Measurements from ENCODE around the gene STAG2. TPM values are rescaled to one million over a fixed set of nuclear protein-coding genes. Genes with fewer than 3 reads are reported as not detected.

STAG2 gene
- total RNA-seq, 3 donors from 2014 or later: 79.2 to 114 (median 83.2) TPM

DNA sequence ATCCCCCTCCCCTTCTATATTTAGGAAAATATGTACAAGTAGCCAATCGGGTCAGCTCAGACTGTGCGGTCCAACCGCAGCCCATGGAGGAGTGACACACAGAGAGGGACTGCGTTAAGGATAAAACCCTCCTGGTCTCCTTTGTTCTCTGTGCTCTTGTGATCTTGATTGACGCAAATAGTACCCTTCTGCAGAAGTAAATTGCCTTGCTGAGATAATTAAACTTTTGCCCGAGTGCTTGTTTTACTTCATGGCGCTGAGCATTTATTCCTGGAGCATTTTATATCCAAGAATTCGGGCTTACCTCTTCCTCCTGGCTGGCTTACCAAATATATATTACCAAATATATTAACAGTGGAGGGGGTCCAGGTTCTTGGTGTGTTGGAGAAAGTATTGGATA is 184.2 kb downstream of the STAG2 start:
- no peaks in the 10 kb centered on the region for H3K27me3 ChIP-seq
- intact Hi-C loops (cut with DNase I; ENCODE audit: low total_unique reads): no loop called here
- no peaks in the 10 kb centered on the region for H3K36me3 ChIP-seq
- H3K4me1 ChIP-seq: no peaks in the 10 kb centered on the region
- no peak overlapping the region for H3K27ac ChIP-seq
- H3K9me3 ChIP-seq: peaks cover 4 to 32% of the 10 kb centered on the region in 2 donors
- TF ChIP-seq POLR2A (IDR thresholded peaks at IDR 0.05): no peak
- TF ChIP-seq CTCF (IDR thresholded peaks at IDR 0.05): no peak
- TF ChIP-seq POLR2AphosphoS5 (IDR thresholded peaks at IDR 0.05): no peak
- DNase-seq (ENCODE audit: low spot score in 2 of 2): no peak
- no peak overlapping the region for H3K4me3 ChIP-seq

- no peak for DNase-seq (ENCODE audit: low spot score in 2 of 2)
- no peak overlapping the region for H3K27ac ChIP-seq
- H3K4me3 ChIP-seq: no peak overlapping the region
- no peaks in the 10 kb centered on the region for H3K4me1 ChIP-seq
- TF ChIP-seq POLR2A (IDR thresholded peaks at IDR 0.05): no peak
- TF ChIP-seq CTCF (IDR thresholded peaks at IDR 0.05): no peak
- no peak for TF ChIP-seq POLR2AphosphoS5 (IDR thresholded peaks at IDR 0.05)
- H3K9me3 ChIP-seq: peaks cover 5 to 15% of the 10 kb centered on the region in 2 donors
- intact Hi-C loops (cut with DNase I; ENCODE audit: low total_unique reads): no loop called here
- no peaks in the 10 kb centered on the region for H3K36me3 ChIP-seq
- no peaks in the 10 kb centered on the region for H3K27me3 ChIP-seq
These were observed 189.7 kb downstream of the STAG2 start for GRCh38 chrX:124151195-124151594.

Other genes starting within 250 kb of the STAG2 start
- 100 to 1,000 TPM in 2 of 3 donors, 10 to 100 TPM in 1; 72.8 to 169 (median 119) TPM for gene THOC2, start 228.7 kb upstream of the STAG2 start, total RNA-seq
- 10 to 100 TPM; 38.7 to 47.6 (median 44.2) TPM for gene XIAP, start 101.7 kb upstream of the STAG2 start, total RNA-seq

Measured in breast epithelium (tissue), 4 donors.